ENCODE data around the gene MCF2L.

MCF2L gene

GRCh38 chr13:113014752-113015745, 46.0 kb downstream of the MCF2L start:
- DNase-seq (ENCODE audit: low read depth in 1 of 2, low spot score in 1 of 2): no peak
- no peak for TF ChIP-seq JUND (IDR thresholded peaks at IDR 0.05; ENCODE audit: low read depth)
- in situ Hi-C loops (cut with HindIII; ENCODE audit: low pct_unique_long_range_greater_than_20kb, low sequenced_read_pairs): no loop called here

DNA sequence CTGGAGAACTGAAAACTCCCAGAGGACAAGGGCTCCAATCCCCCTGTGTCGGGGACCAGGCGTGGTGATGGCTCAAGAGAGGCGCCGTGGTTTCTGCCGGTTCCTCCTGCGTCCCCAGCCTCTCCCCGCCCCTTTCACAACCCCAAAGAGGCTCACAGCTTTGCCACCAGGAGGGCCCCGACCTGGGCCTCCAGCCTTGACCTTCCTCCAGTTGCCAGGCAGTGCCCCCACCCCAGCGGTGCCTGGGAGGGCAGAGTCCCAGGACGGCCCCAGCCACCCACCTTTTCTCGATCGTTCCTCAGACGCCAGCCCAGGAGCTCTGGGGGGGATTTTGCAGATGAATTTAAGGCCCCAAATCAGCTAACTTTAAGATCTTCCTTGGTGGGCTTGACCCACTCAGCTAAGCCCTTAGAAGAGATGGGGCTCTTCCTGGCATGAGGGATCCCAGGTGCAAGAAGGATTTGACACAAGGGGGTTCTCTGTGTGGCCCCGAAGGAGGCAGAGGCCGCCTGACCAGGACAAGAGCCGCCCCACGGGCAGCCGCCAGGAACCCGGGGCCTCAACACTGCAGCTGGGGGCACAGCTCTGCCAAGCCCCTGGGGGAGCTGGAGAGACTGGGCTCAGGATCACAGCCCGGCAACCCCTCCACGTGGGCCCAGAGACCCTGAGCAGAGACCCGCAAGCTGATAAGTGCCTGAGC, 47.0 kb downstream of the MCF2L start:
- no peak for TF ChIP-seq JUND (IDR thresholded peaks at IDR 0.05; ENCODE audit: low read depth)
- in situ Hi-C loops (cut with HindIII; ENCODE audit: low pct_unique_long_range_greater_than_20kb, low sequenced_read_pairs): no loop called here
- no peak for DNase-seq (ENCODE audit: low read depth in 1 of 2, low spot score in 1 of 2)

GRCh38 chr13:113016526-113017295, 47.7 kb downstream of the MCF2L start:
- no peak for DNase-seq (ENCODE audit: low read depth in 1 of 2, low spot score in 1 of 2)
- in situ Hi-C loops (cut with HindIII; ENCODE audit: low pct_unique_long_range_greater_than_20kb, low sequenced_read_pairs): no loop called here
- no peak for TF ChIP-seq JUND (IDR thresholded peaks at IDR 0.05; ENCODE audit: low read depth)

GRCh38 chr13:113017506-113018215, 48.6 kb downstream of the MCF2L start:
- no peak for DNase-seq (ENCODE audit: low read depth in 1 of 2, low spot score in 1 of 2)
- in situ Hi-C loops (cut with HindIII; ENCODE audit: low pct_unique_long_range_greater_than_20kb, low sequenced_read_pairs): no loop called here
- no peak for TF ChIP-seq JUND (IDR thresholded peaks at IDR 0.05; ENCODE audit: low read depth)

DNA sequence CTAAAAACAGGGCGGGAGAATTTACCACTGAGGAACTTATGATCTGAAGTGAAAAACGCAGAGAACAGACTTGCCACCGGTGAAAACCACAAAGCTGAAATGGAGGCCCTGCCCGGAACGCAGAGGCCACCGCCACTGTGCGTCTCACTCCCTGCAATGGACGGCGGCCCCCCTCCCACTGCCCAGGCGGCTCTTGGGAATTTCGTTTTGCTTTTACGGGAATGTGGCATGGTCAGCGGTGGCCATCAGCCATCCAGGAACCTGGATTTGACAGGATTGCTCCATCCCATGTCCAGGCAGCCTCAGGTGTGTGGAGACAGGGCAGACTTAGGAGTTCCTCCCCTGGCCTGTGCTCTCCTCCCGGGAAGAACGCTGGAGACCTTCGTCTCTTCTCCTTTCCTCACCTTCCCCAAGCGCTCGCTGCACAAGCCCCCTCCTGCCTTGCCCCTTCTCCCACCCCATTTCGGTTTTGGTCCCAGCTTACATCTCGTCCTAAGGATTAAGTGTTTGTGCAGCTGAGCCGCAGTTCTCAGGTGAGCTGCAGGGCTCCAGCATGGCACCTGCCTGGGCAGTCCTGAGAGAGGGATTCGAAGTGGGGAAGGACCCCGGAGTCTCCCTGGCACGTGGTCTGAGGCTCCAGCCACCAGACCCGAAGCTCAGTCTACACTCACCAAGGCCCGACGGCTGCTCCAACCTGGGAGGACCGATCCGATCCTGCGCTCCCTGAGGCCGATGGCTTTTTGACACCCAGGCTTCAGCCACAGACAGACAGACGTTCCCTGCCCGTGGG, 49.9 kb downstream of the MCF2L start:
- no peak for DNase-seq (ENCODE audit: low read depth in 1 of 2, low spot score in 1 of 2)
- TF ChIP-seq JUND (IDR thresholded peaks at IDR 0.05; ENCODE audit: low read depth): no peak
- in situ Hi-C loops (cut with HindIII; ENCODE audit: low pct_unique_long_range_greater_than_20kb, low sequenced_read_pairs): no loop called here

DNA sequence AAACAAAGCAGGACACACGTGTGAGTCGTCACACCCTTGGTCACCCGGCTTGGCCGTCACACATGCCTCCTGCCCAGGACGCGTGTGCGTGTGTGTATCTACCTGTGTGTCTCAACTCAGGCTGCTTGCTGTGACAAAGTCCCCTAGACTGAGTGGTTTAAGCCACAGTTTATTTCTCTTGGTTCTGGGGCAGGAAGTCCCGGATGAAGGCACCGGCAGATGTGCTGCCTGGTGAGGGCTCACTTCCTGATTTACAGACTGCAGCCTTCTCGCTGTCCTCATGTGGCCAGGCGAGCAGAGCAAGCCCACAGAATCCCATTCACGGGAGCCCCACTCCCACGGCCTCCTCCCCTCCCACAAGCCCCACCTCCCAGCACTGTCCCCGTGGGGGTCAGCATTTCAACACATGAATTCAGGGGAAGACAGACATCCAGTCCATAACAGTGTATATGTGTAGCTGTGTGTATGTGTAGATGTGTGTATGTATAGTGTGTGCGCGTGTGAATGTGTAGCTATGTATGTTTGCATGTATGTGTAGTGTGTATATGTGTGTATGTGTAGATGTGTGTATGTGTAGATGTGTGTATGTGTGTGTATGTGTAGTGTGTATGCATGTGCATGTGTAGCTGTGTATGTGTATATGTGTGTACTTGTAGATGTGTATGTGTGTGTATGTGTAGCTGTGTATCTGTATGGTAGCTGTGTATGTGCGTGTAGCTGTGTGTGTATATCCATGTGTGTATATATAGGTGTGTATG, 51.5 kb downstream of the MCF2L start:
- in situ Hi-C loops (cut with HindIII; ENCODE audit: low pct_unique_long_range_greater_than_20kb, low sequenced_read_pairs): no loop called here
- no peak for TF ChIP-seq JUND (IDR thresholded peaks at IDR 0.05; ENCODE audit: low read depth)
- DNase-seq (ENCODE audit: low read depth in 1 of 2, low spot score in 1 of 2): no peak

- no peak for DNase-seq (ENCODE audit: low read depth in 1 of 2, low spot score in 1 of 2)
- TF ChIP-seq JUND (IDR thresholded peaks at IDR 0.05; ENCODE audit: low read depth): no peak
- in situ Hi-C loops (cut with HindIII; ENCODE audit: low pct_unique_long_range_greater_than_20kb, low sequenced_read_pairs): no loop called here
These were observed 52.4 kb downstream of the MCF2L start for GRCh38 chr13:113021391-113021790.

GRCh38 chr13:113021811-113022210, 52.8 kb downstream of the MCF2L start:
- in situ Hi-C loops (cut with HindIII; ENCODE audit: low pct_unique_long_range_greater_than_20kb, low sequenced_read_pairs): no loop called here
- DNase-seq (ENCODE audit: low read depth in 1 of 2, low spot score in 1 of 2): no peak
- no peak for TF ChIP-seq JUND (IDR thresholded peaks at IDR 0.05; ENCODE audit: low read depth)

GRCh38 chr13:113022391-113022744, 53.4 kb downstream of the MCF2L start:
- TF ChIP-seq JUND (IDR thresholded peaks at IDR 0.05; ENCODE audit: low read depth): no peak
- DNase-seq (ENCODE audit: low read depth in 1 of 2, low spot score in 1 of 2): no peak
- in situ Hi-C loops (cut with HindIII; ENCODE audit: low pct_unique_long_range_greater_than_20kb, low sequenced_read_pairs): no loop called here

DNA sequence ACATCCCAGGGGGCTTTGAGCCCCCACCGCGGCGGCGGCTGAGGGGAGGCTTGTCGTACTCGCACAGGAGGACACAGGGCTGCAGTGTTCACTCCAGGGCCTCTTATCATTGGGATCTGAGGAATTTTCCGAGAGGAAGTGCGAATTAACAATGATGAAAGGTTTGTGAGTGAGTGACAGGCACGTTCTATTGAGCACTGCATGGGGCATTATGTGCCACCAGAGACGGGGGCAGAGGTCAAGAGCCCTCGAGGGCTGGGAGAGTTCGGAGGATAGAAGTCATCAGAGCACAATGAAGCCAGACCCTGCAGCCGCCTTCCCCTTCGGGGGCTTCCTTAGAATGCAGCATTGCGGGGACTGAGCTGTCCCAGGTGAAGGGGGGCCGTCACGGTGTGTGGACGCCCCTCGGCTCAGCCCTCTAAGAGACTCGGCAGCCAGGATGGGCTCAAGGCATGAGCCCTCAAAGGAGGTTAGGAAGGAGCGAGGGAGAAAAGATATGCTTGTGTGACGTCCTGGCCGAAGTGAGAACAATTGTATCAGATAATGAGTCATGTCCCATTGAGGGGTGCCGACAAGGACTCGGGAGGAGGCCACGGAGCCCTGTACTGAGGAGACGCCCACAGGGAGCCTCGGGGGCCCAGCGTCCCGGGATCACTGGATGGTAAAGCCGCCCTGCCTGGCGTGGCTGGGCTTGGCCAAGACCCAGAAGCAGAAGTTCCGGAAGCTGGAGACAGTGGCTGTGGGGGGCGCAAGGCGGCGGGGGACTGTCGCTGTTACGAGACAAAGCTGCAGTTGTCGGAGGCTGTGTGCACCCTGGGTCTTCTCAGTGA, 53.9 kb downstream of the MCF2L start:
- in situ Hi-C loops (cut with HindIII; ENCODE audit: low pct_unique_long_range_greater_than_20kb, low sequenced_read_pairs): no loop called here
- DNase-seq (ENCODE audit: low read depth in 1 of 2, low spot score in 1 of 2): no peak

More for the DNA sequence above, 53.9 kb downstream of the MCF2L start:
- no peak for TF ChIP-seq JUND (IDR thresholded peaks at IDR 0.05; ENCODE audit: low read depth)

Data from T47D (cell line).